ENCODE results near the gene CD74.

The CD74 gene

GRCh38 chr5:150396267-150396666 is 16.4 kb downstream of the CD74 start:
- Histone ChIP-seq H3K27me3 (ENCODE audit: insufficient read depth, low read depth, severe bottlenecking) (no peaks in the 10 kb centered on the region), H3K27ac (no peak overlapping the region), H3K4me3 (ENCODE audit: low read depth, low read length) (no peak overlapping the region), H3K9me3 (ENCODE audit: severe bottlenecking) (no peaks in the 10 kb centered on the region), H3K36me3 (peaks cover 88% of the 10 kb centered on the region)
- DNase-seq = no peak
- TF ChIP-seq CTCF (IDR thresholded peaks at IDR 0.05; ENCODE audit: low read depth, low read length) = no peak

GRCh38 chr5:150395688-150395975 is 17.1 kb downstream of the CD74 start:
- Histone ChIP-seq H3K27ac (no peak overlapping the region), H3K9me3 (ENCODE audit: severe bottlenecking) (no peaks in the 10 kb centered on the region), H3K36me3 (peaks cover 93% of the 10 kb centered on the region), H3K27me3 (ENCODE audit: insufficient read depth, low read depth, severe bottlenecking) (no peaks in the 10 kb centered on the region), H3K4me3 (ENCODE audit: low read depth, low read length) (no peak overlapping the region)
- DNase-seq = no peak
- no peak for TF ChIP-seq CTCF (IDR thresholded peaks at IDR 0.05; ENCODE audit: low read depth, low read length)

- peak; percentile 17; the same call in 1 of the 2 replicates for TF ChIP-seq CTCF (IDR thresholded peaks at IDR 0.05; ENCODE audit: low read depth, low read length)
- H3K27me3 ChIP-seq (ENCODE audit: insufficient read depth, low read depth, severe bottlenecking) = no peaks in the 10 kb centered on the region
- H3K9me3 ChIP-seq (ENCODE audit: severe bottlenecking) = no peaks in the 10 kb centered on the region
- peaks cover 90% of the 10 kb centered on the region for H3K36me3 ChIP-seq
- no peak overlapping the region for H3K27ac ChIP-seq
- no peak for DNase-seq
- H3K4me3 ChIP-seq (ENCODE audit: low read depth, low read length) = no peak overlapping the region
These were observed 17.6 kb downstream of the CD74 start for GRCh38 chr5:150394912-150395687.

GRCh38 chr5:150394131-150394530 is 18.6 kb downstream of the CD74 start:
- Histone ChIP-seq H3K9me3 (ENCODE audit: severe bottlenecking) (no peaks in the 10 kb centered on the region), H3K27ac (no peak overlapping the region), H3K27me3 (ENCODE audit: insufficient read depth, low read depth, severe bottlenecking) (no peaks in the 10 kb centered on the region), H3K4me3 (ENCODE audit: low read depth, low read length) (no peak overlapping the region), H3K36me3 (peaks cover 93% of the 10 kb centered on the region)
- no peak for TF ChIP-seq CTCF (IDR thresholded peaks at IDR 0.05; ENCODE audit: low read depth, low read length)
- no peak for DNase-seq

- Histone ChIP-seq H3K27ac (no peak overlapping the region), H3K9me3 (ENCODE audit: severe bottlenecking) (no peaks in the 10 kb centered on the region), H3K27me3 (ENCODE audit: insufficient read depth, low read depth, severe bottlenecking) (no peaks in the 10 kb centered on the region), H3K36me3 (peaks cover 88% of the 10 kb centered on the region), H3K4me3 (ENCODE audit: low read depth, low read length) (no peak overlapping the region)
- DNase-seq = no peak
- no peak for TF ChIP-seq CTCF (IDR thresholded peaks at IDR 0.05; ENCODE audit: low read depth, low read length)
These were observed 19.5 kb downstream of the CD74 start for GRCh38 chr5:150393096-150393645.

GRCh38 chr5:150392680-150393079 is 20.0 kb downstream of the CD74 start:
- Histone ChIP-seq H3K4me3 (ENCODE audit: low read depth, low read length) (no peak overlapping the region), H3K9me3 (ENCODE audit: severe bottlenecking) (no peaks in the 10 kb centered on the region), H3K27ac (no peak overlapping the region), H3K36me3 (peaks cover 88% of the 10 kb centered on the region), H3K27me3 (ENCODE audit: insufficient read depth, low read depth, severe bottlenecking) (no peaks in the 10 kb centered on the region)
- no peak for DNase-seq
- no peak for TF ChIP-seq CTCF (IDR thresholded peaks at IDR 0.05; ENCODE audit: low read depth, low read length)

Data from WERI-Rb-1 (cell line).